H1 (cell line): ENCODE measurements around the gene COX7A2. TPM values are rescaled to one million over a fixed set of nuclear protein-coding genes. Genes with fewer than 3 reads are reported as not detected.

Experiments used
- CTCF ChIA-PET: fragments of 300-600 bp; sonication (Branson Sonifier 250); formaldehyde crosslinking; loops from one replicate; lab custom pipeline; 2021; ENCODE audit not compliant: partially characterized antibody; lab: Charles Lee
- POLR2A ChIA-PET: fragments of 300-600 bp; sonication (Branson Sonifier 250); formaldehyde crosslinking; loops from one replicate; lab custom pipeline; 2021; ENCODE audit warnings: inconsistent platforms; ENCODE audit not compliant: partially characterized antibody; lab: Charles Lee
- DNase-seq, 2 experiments: peaks; one replicate each; pipeline versions ENCODE4 v3.0.0 to v3.0.0-alpha.2; 2010 to 2022; ENCODE audit warnings: low spot score in 2 of 2, low read depth in 1 of 2, mixed read lengths in 1 of 2
- FAIRE-seq: peaks from 2 replicates; lab custom pipeline; 2011; peaks lifted over from hg19 to GRCh38; lab: Jason Lieb, UNC
- H2AFZ ChIP-seq: 2 replicates; pipeline ENCODE4 v1.8.1; 2012; ENCODE audit warnings: low read length, inconsistent platforms
- H2AK5ac ChIP-seq: 2 replicates; pipeline ENCODE4 v1.6.1; 2013; ENCODE audit warnings: low read depth, low read length
- H2BK120ac ChIP-seq: replicated peaks from 2 replicates; pipeline ENCODE3; 2013; ENCODE audit warnings: low read depth, low read length, inconsistent platforms
- H2BK12ac ChIP-seq: 2 replicates; pipeline ENCODE4 v1.6.1; 2013; ENCODE audit warnings: low read depth, low read length
- H2BK15ac ChIP-seq: 2 replicates; pipeline ENCODE4 v1.6.1; 2013; ENCODE audit warnings: low read length
- H2BK20ac ChIP-seq: 2 replicates; pipeline ENCODE4 v1.6.1; 2013; ENCODE audit warnings: low read length
- H2BK5ac ChIP-seq: 2 replicates; pipeline ENCODE4 v1.6.1; 2013; ENCODE audit warnings: low read depth, low read length
- H3K14ac ChIP-seq: 2 replicates; pipeline ENCODE4 v1.6.1; 2013; ENCODE audit warnings: inconsistent platforms; ENCODE audit not compliant: insufficient read length
- H3K18ac ChIP-seq: 2 replicates; pipeline ENCODE4 v1.6.1; 2013; ENCODE audit warnings: low read length; ENCODE audit errors: extremely low read depth
- H3K23ac ChIP-seq: 2 replicates; pipeline ENCODE4 v1.6.1; 2013; ENCODE audit warnings: inconsistent platforms; ENCODE audit not compliant: insufficient read length
- H3K23me2 ChIP-seq: 2 replicates; pipeline ENCODE4 v1.6.1; 2013; ENCODE audit warnings: low read depth, low read length
- H3K27ac ChIP-seq: 2 replicates; pipeline ENCODE4 v1.6.1; 2011; ENCODE audit warnings: low read depth, low read length, inconsistent platforms
- H3K27me3 ChIP-seq, 4 experiments: replicated peaks in 1 of 4; 1 replicate in 1 of 4; 2 replicates in 3 of 4; pipeline versions ENCODE4 v1.6.1 to v1.8.1; 2011 to 2013; ENCODE audit warnings: low read length in 3 of 4, mild to moderate bottlenecking in 3 of 4, inconsistent platforms in 2 of 4, mixed read lengths in 2 of 4, moderate library complexity in 1 of 4; ENCODE audit not compliant: control insufficient read depth in 3 of 4, insufficient read depth in 3 of 4; ENCODE audit errors: extremely low read depth in 1 of 4
- H3K36me3 ChIP-seq, 4 experiments: 2 replicates each; pipeline versions ENCODE4 v1.6.1 to v1.8.1; 2011 to 2013; ENCODE audit warnings: mild to moderate bottlenecking in 4 of 4, low read length in 3 of 4, moderate library complexity in 2 of 4, control low read depth in 1 of 4, inconsistent platforms in 1 of 4; ENCODE audit not compliant: insufficient read depth in 4 of 4, control insufficient read depth in 2 of 4
- H3K4ac ChIP-seq: replicated peaks from 2 replicates; pipeline ENCODE3; 2013; ENCODE audit warnings: low read length, low read depth, mixed read lengths, inconsistent platforms; ENCODE audit not compliant: insufficient read length
- H3K4me1 ChIP-seq, 4 experiments: replicated peaks in 1 of 4; 1 replicate in 1 of 4; 2 replicates in 3 of 4; pipeline versions ENCODE4 v1.6.1 to v1.8.1; 2011 to 2013; ENCODE audit warnings: low read length in 3 of 4, inconsistent platforms in 2 of 4, mixed read lengths in 1 of 4; ENCODE audit not compliant: insufficient read depth in 4 of 4, control insufficient read depth in 3 of 4
- H3K4me2 ChIP-seq, 2 experiments: 2 replicates each; pipeline versions ENCODE4 v1.6.1 to v1.8.1; 2011 to 2013; ENCODE audit warnings: low read depth in 2 of 2, low read length in 2 of 2, control low read depth in 1 of 2, inconsistent platforms in 1 of 2, mild to moderate bottlenecking in 1 of 2; ENCODE audit not compliant: insufficient read depth in 1 of 2
- H3K4me3 ChIP-seq, 4 experiments: fragments of 200-600, 300-600 bp in 1 of 4; sonication (generic), shearing (Covaris generic), sonication (Bioruptor Twin) in 1 of 4; 2 replicates each; pipeline versions ENCODE4 v1.5.1 to v1.8.1; 2011 to 2016; ENCODE audit warnings: low read length in 4 of 4, low read depth in 3 of 4, control low read depth in 2 of 4, inconsistent platforms in 2 of 4, mild to moderate bottlenecking in 2 of 4, mixed read lengths in 1 of 4, moderate library complexity in 1 of 4; ENCODE audit not compliant: insufficient read depth in 2 of 4; ENCODE audit errors: extremely low read depth in 1 of 4
- H3K56ac ChIP-seq: replicated peaks from 2 replicates; pipeline ENCODE3; 2013; ENCODE audit warnings: low read depth, mild to moderate bottlenecking, mixed read lengths, low read length, inconsistent platforms; ENCODE audit not compliant: insufficient read length
- H3K79me1 ChIP-seq: 2 replicates; pipeline ENCODE4 v1.6.1; 2013; ENCODE audit warnings: low read depth, low read length, control low read depth
- H3K79me2 ChIP-seq, 2 experiments: 2 replicates each; pipeline versions ENCODE4 v1.6.1 to v1.8.1; 2012 to 2013; ENCODE audit warnings: low read length in 2 of 2, mild to moderate bottlenecking in 2 of 2, inconsistent platforms in 1 of 2; ENCODE audit not compliant: insufficient read depth in 2 of 2, control insufficient read depth in 1 of 2
- H3K9ac ChIP-seq, 4 experiments: replicated peaks in 1 of 4; 1 replicate in 1 of 4; 2 replicates in 3 of 4; pipeline versions ENCODE4 v1.6.1 to v1.8.1; 2011 to 2013; ENCODE audit warnings: low read depth in 3 of 4, low read length in 3 of 4, control low read depth in 2 of 4, mild to moderate bottlenecking in 2 of 4, moderate library complexity in 2 of 4, inconsistent platforms in 1 of 4; ENCODE audit errors: extremely low read depth in 1 of 4
- H3K9me3 ChIP-seq, 2 experiments: 2 replicates each; pipeline versions ENCODE4 v1.6.1 to v1.8.1; 2012 to 2013; ENCODE audit warnings: mild to moderate bottlenecking in 2 of 2, moderate library complexity in 2 of 2, control low read depth in 1 of 2, inconsistent platforms in 1 of 2, low read depth in 1 of 2, low read length in 1 of 2, mixed read lengths in 1 of 2; ENCODE audit not compliant: insufficient read depth in 2 of 2
- H4K20me1 ChIP-seq, 2 experiments: replicated peaks in 1 of 2; 2 replicates each; pipeline versions ENCODE3 to v1.8.1; 2011 to 2013; ENCODE audit warnings: inconsistent platforms in 2 of 2, low read length in 2 of 2, mild to moderate bottlenecking in 1 of 2; ENCODE audit not compliant: insufficient read depth in 2 of 2, control insufficient read depth in 1 of 2
- H4K5ac ChIP-seq: 2 replicates; pipeline ENCODE4 v1.6.1; 2013; ENCODE audit warnings: low read length, low read depth, mixed read lengths, inconsistent platforms; ENCODE audit not compliant: insufficient read length
- H4K8ac ChIP-seq: 2 replicates; pipeline ENCODE4 v1.8.0; 2013; ENCODE audit warnings: mild to moderate bottlenecking, moderate library complexity, low read length, inconsistent platforms; ENCODE audit not compliant: insufficient read depth; ENCODE audit errors: extremely low read depth
- H4K91ac ChIP-seq: replicated peaks from 2 replicates; pipeline ENCODE3; 2013; ENCODE audit warnings: low read length, mixed read lengths, inconsistent platforms; ENCODE audit not compliant: insufficient read length
- CEBPB ChIP-seq: IDR thresholded peaks from 2 replicates; pipeline ENCODE4 v1.6.1; 2012; ENCODE audit warnings: low read depth, low read length
- SP1 ChIP-seq: IDR thresholded peaks from 2 replicates; pipeline ENCODE4 v1.6.1; 2011; ENCODE audit warnings: low read depth, low read length
- SP4 ChIP-seq: IDR thresholded peaks from 2 replicates; pipeline ENCODE4 v1.6.1; 2012; ENCODE audit warnings: low read length, inconsistent platforms
- polyA plus RNA-seq, 7 experiments: library from polyadenylated mRNA; depleted of rRNA in 3 of 7; stranded (reverse) in 5 of 7; unstranded in 2 of 7; fragments of >200 nt in 5 of 7; fragments of 200-250 nt in 2 of 7; gene quantifications; 1 replicate in 5 of 7; 2 replicates in 1 of 7; 4 replicates in 1 of 7; pipeline versions ENCODE4 v1.2.1 to v1.2.3, GENCODE V29; 2011 to 2013; ENCODE audit warnings: missing spikeins in 2 of 7, mixed read lengths in 2 of 7
- total RNA-seq: library from RNA; stranded (reverse); fragmentation: NEBNext Ultra II Directional; extraction: Animal tissue kit (Norgen Biotek cat#: 25700); gene quantifications from 2 replicates; pipeline ENCODE4 v1.2.1, GENCODE V29; 2021
- TF ChIP-seq, protein P1 (sequence below): IDR thresholded peaks from 2 replicates; pipeline ENCODE4 v1.6.1; 2012; ENCODE audit warnings: inconsistent platforms

COX7A2 gene
- total and polyA plus RNA-seq, 2 of the 8 experiments (the other 6 are each of a cell fraction or from before 2014, with no cell fraction given), result 262 to 468 TPM

DNA sequence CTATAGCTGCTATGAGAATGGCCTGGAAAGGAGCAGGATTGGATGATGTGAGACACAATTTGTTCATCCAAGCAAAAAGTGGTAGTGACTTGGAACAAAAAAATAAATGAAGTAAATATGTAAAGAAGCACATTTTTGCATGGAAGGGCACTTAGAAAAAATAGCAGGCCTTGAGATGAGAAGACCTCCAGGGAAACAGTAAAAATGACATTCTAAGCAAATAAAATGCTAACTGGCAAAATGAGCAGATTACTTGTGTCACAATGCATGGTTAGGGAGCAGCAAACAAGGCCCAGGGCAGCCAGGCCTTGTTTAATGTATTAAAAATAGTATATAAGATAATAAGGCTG is 19.8 kb upstream of the COX7A2 start:
- POLR2A ChIA-PET, result no interaction called here
- no peak overlapping the region for H4K91ac ChIP-seq
- no peak overlapping the region for H2BK120ac ChIP-seq
- H3K18ac ChIP-seq, result no peak overlapping the region
- H4K20me1 ChIP-seq, result no peaks in the 10 kb centered on the region
- H2AFZ ChIP-seq, result no peak overlapping the region
- no peak overlapping the region for H3K14ac ChIP-seq
- no peak overlapping the region for H2BK5ac ChIP-seq
- no peak overlapping the region for H4K8ac ChIP-seq
- no peak overlapping the region for H3K4ac ChIP-seq
- no peaks in the 10 kb centered on the region for H3K27me3 ChIP-seq
- no peak overlapping the region for H2BK15ac ChIP-seq
- peaks cover under 1 to 5% (median 3%) of the 10 kb centered on the region in 4 experiments; a peak in 5 of 7 replicates for H3K4me1 ChIP-seq
- TF ChIP-seq CEBPB (no peak), SP4 (no peak), SP1 (no peak)
- TF ChIP-seq, protein P1, sequence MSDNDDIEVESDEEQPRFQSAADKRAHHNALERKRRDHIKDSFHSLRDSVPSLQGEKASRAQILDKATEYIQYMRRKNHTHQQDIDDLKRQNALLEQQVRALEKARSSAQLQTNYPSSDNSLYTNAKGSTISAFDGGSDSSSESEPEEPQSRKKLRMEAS, result no peak
- TF ChIP-seq, all 59 proteins: peak for 0
- H3K27ac ChIP-seq, result no peak overlapping the region
- no peak overlapping the region for H4K5ac ChIP-seq
- no peak overlapping the region for H2BK12ac ChIP-seq
- no peak overlapping the region for H3K56ac ChIP-seq
- H3K23me2 ChIP-seq, result no peaks in the 10 kb centered on the region
- no peak overlapping the region for H3K4me3 ChIP-seq
- CTCF ChIA-PET, result interaction anchor here (0.6 to 2.0 kb wide), 4 partner anchors 13 to 1608 kb away, joined by 3 to 6 read pairs (median 4); no protein-coding TSS in a partner anchor
- H2AK5ac ChIP-seq, result no peak overlapping the region
- H3K36me3 ChIP-seq, result peaks cover 2 to 40% (median 9%) of the 10 kb centered on the region in 4 experiments; a peak in 5 of 8 replicates
- no peaks in the 10 kb centered on the region for H3K9me3 ChIP-seq
- H2BK20ac ChIP-seq, result no peak overlapping the region
- H3K79me2 ChIP-seq, result peaks cover 0 to 39% of the 10 kb centered on the region in 2 experiments; a peak in 2 of 4 replicates
- no peak for DNase-seq
- no peak overlapping the region for H3K23ac ChIP-seq
- no peak for FAIRE-seq
- no peaks in the 10 kb centered on the region for H3K79me1 ChIP-seq
- H3K9ac ChIP-seq, result no peak overlapping the region
- no peak overlapping the region for H3K4me2 ChIP-seq
